HepG2 (cell line): ENCODE measurements around the gene BATF. TPM values are rescaled to one million over a fixed set of nuclear protein-coding genes. Genes with fewer than 3 reads are reported as not detected.

Experiments
- ATAC-seq: fragments of 200-7000 bp; cut with Tn5 transposase; 3 replicates; pipeline ENCODE4 v1.9.1; 2020; ENCODE audit warnings: mild to moderate bottlenecking, moderate library complexity
- BruUV-seq: library from RNA; stranded (reverse); fragments of 400-500 nt; replicated peaks from 2 replicates; lab custom pipeline; 2021; lab: Mats Ljungman, UMichigan
- CTCF ChIA-PET: fragments of 300-600 bp; formaldehyde crosslinking; extraction: SDS; loops from one replicate; lab custom pipeline; 2021; ENCODE audit warnings: low total read pairs, inconsistent platforms, low intra/inter-chr PET ratio; lab: Yijun Ruan, JAX
- POLR2A ChIA-PET: fragments of 350-600 bp; sonication (Branson Sonifier 250); formaldehyde crosslinking; loops from one replicate; lab custom pipeline; 2020; ENCODE audit warnings: antibody characterized with exemption, inconsistent platforms; lab: Yijun Ruan, JAX
- DNase-seq: peaks from one replicate; pipeline ENCODE4 v3.0.0-alpha.2; 2015; ENCODE audit warnings: low spot score
- FAIRE-seq: peaks from 3 replicates; lab custom pipeline; 2011; peaks lifted over from hg19 to GRCh38; lab: Jason Lieb, UNC
- H2AFZ ChIP-seq: one replicate; pipeline ENCODE4 v1.6.1; 2011; ENCODE audit warnings: low read length, inconsistent platforms
- H3K27ac ChIP-seq: fragments of 300-600 bp; 3 replicates; pipeline ENCODE4 v1.8.0; 2011; ENCODE audit warnings: mixed run types, mild to moderate bottlenecking, mixed read lengths, low read length, inconsistent platforms; ENCODE audit not compliant: insufficient read depth; ENCODE audit errors: extremely low read length
- H3K27me3 ChIP-seq, 2 experiments: fragments of 200-600 bp in 1 of 2; 2 replicates in 1 of 2; 3 replicates in 1 of 2; pipeline versions ENCODE4 v1.6.0 to v1.8.0; 2011; ENCODE audit warnings: low read length in 2 of 2, mild to moderate bottlenecking in 2 of 2, moderate library complexity in 2 of 2, inconsistent platforms in 1 of 2; ENCODE audit not compliant: insufficient read depth in 2 of 2, control insufficient read depth in 1 of 2
- H3K36me3 ChIP-seq, 2 experiments: fragments of 200-600 bp in 1 of 2; replicated peaks in 1 of 2; 2 replicates in 1 of 2; 3 replicates in 1 of 2; pipeline versions ENCODE4 v1.5.1 to v1.8.0; 2011; ENCODE audit warnings: low read length in 2 of 2, inconsistent platforms in 1 of 2; ENCODE audit not compliant: insufficient read depth in 2 of 2, control insufficient read depth in 1 of 2
- H3K4me1 ChIP-seq: 2 replicates; pipeline ENCODE4 v1.5.1; 2012; ENCODE audit warnings: low read length, inconsistent platforms; ENCODE audit not compliant: insufficient read depth
- H3K4me2 ChIP-seq: 2 replicates; pipeline ENCODE4 v1.6.0; 2011; ENCODE audit warnings: low read depth, low read length, inconsistent platforms
- H3K4me3 ChIP-seq, 3 experiments: fragments of 200-600 bp in 1 of 3; sonication (generic), shearing (Covaris generic) in 1 of 3; replicated peaks in 1 of 3; 2 replicates each; pipeline ENCODE4 v1.5.1; 2011 to 2016; ENCODE audit warnings: low read length in 3 of 3, inconsistent platforms in 2 of 3, low read depth in 2 of 3, mild to moderate bottlenecking in 2 of 3, control low read depth in 1 of 3, mixed read lengths in 1 of 3; ENCODE audit not compliant: insufficient read depth in 1 of 3
- H3K79me2 ChIP-seq: one replicate; pipeline ENCODE4 v1.6.1; 2011; ENCODE audit warnings: low read length, inconsistent platforms; ENCODE audit not compliant: insufficient read depth
- H3K9ac ChIP-seq: 2 replicates; pipeline ENCODE4 v1.6.0; 2011; ENCODE audit warnings: mild to moderate bottlenecking, low read depth, low read length, inconsistent platforms; ENCODE audit not compliant: insufficient read depth
- H3K9me3 ChIP-seq: 2 replicates; pipeline ENCODE4 v1.5.1; 2012; ENCODE audit warnings: mild to moderate bottlenecking, low read length
- H4K20me1 ChIP-seq: 2 replicates; pipeline ENCODE4 v1.6.0; 2011; ENCODE audit warnings: inconsistent platforms, mild to moderate bottlenecking, low read length, moderate library complexity; ENCODE audit not compliant: insufficient read depth
- FOSL2 ChIP-seq: sonication (generic); formaldehyde crosslinking; IDR thresholded peaks from 2 replicates; pipeline ENCODE4 v1.4.0; 2020; ENCODE audit warnings: missing genetic modification reagents
- GPN1 ChIP-seq: sonication (generic); formaldehyde crosslinking; IDR thresholded peaks from 2 replicates; pipeline ENCODE4 v1.5.1; 2020; ENCODE audit warnings: missing genetic modification reagents, borderline replicate concordance
- HMGXB4 ChIP-seq, 2 experiments: sonication (generic) in 1 of 2; formaldehyde crosslinking in 1 of 2; IDR thresholded peaks; 2 replicates each; pipeline versions ENCODE4 v1.4.0 to v1.6.1; 2018 to 2020; ENCODE audit warnings: missing genetic modification reagents in 2 of 2, borderline replicate concordance in 1 of 2, low read depth in 1 of 2, mild to moderate bottlenecking in 1 of 2, missing biosample characterization in 1 of 2
- IRF2 ChIP-seq: IDR thresholded peaks from 2 replicates; pipeline ENCODE4 v1.6.1; 2018; ENCODE audit warnings: missing genetic modification reagents, missing compliant biosample characterization
- JARID2 ChIP-seq: sonication (generic); formaldehyde crosslinking; IDR thresholded peaks from 2 replicates; pipeline ENCODE4 v1.8.1; 2023; ENCODE audit warnings: missing genetic modification reagents, inconsistent platforms; ENCODE audit not compliant: insufficient replicate concordance
- MAZ ChIP-seq, 2 experiments: sonication (generic) in 1 of 2; formaldehyde crosslinking in 1 of 2; IDR thresholded peaks; 2 replicates each; pipeline versions ENCODE4 v1.5.0 to v1.6.1; 2012 to 2020; ENCODE audit warnings: low read depth in 2 of 2, mild to moderate bottlenecking in 2 of 2, borderline replicate concordance in 1 of 2, improper control_type of control experiment in 1 of 2, low read length in 1 of 2, missing genetic modification reagents in 1 of 2, moderate library complexity in 1 of 2
- NR3C1 ChIP-seq: sonication (generic); formaldehyde crosslinking; IDR thresholded peaks from 2 replicates; pipeline ENCODE4 v1.4.0; 2020; ENCODE audit warnings: missing genetic modification reagents
- SOX6 ChIP-seq, 2 experiments: fragments of 450-650 bp in 1 of 2; sonication (generic) in 1 of 2; formaldehyde crosslinking in 1 of 2; IDR thresholded peaks; 2 replicates each; pipeline versions ENCODE4 v1.4.0 to v1.6.1; 2017 to 2020; ENCODE audit warnings: antibody characterized with exemption in 1 of 2, mild to moderate bottlenecking in 1 of 2, missing genetic modification reagents in 1 of 2
- ZNF501 ChIP-seq: sonication (generic); formaldehyde crosslinking; IDR thresholded peaks from 2 replicates; pipeline ENCODE4 v1.5.1; 2020; ENCODE audit warnings: mild to moderate bottlenecking, moderate library complexity, missing genetic modification reagents
- ZNF605 ChIP-seq: sonication (generic); formaldehyde crosslinking; IDR thresholded peaks from 2 replicates; pipeline ENCODE4 v1.8.0; 2022; ENCODE audit warnings: mild to moderate bottlenecking, missing genetic modification reagents
- ZSCAN9 ChIP-seq: IDR thresholded peaks from 2 replicates; pipeline ENCODE4 v1.6.1; 2016; ENCODE audit warnings: borderline replicate concordance
- WGBS: methylation state at CpG from one replicate; pipeline ENCODE4 v1.1.6; 2017; ENCODE audit warnings: low lambda C conversion rate; 5-methylcytosine and 5-hydroxymethylcytosine counted together
- in situ Hi-C: cut with HindIII; loops from 2 replicates; pipeline ENCODE4 v1.10.0; 2017; ENCODE audit warnings: low pct_unique_long_range_greater_than_20kb; ENCODE audit not compliant: extremely low pct_ligation_motif_present
- intact Hi-C: fragments of 100-400 bp; cut with micrococcal nuclease; formaldehyde crosslinking; loops from one replicate; pipeline ENCODE4 v1.10.0; 2022; ENCODE audit not compliant: unreplicated experiment
- polyA plus RNA-seq, 8 experiments: library from polyadenylated mRNA; depleted of rRNA in 3 of 8; stranded (reverse) in 7 of 8; unstranded in 1 of 8; fragments of >200 nt; fragmentation: Illumina TruSeq in 4 of 8; extraction: Trizol in 4 of 8; gene quantifications; 2 replicates each; pipeline versions ENCODE4 v1.2.1 to v1.2.3, GENCODE V29; 2011 to 2016; ENCODE audit warnings: low read depth in 4 of 8, missing spikeins in 1 of 8, mixed read lengths in 1 of 8; ENCODE audit not compliant: insufficient read depth in 1 of 8
- total RNA-seq, 5 experiments: library from RNA; depleted of rRNA; stranded (reverse); fragments of >200 nt; fragmentation: Illumina TruSeq; extraction: Trizol; gene quantifications; 2 replicates each; pipeline ENCODE4 v1.2.3, GENCODE V29; 2016; ENCODE audit warnings: low read depth in 1 of 5
- TF ChIP-seq, protein P1 (sequence below): sonication (generic); formaldehyde crosslinking; IDR thresholded peaks from 2 replicates; pipeline ENCODE4 v1.8.0; 2022; ENCODE audit warnings: mild to moderate bottlenecking, missing genetic modification reagents

BATF gene
- total and polyA plus RNA-seq, 2 of the 13 experiments (the other 11 are each of a cell fraction or from before 2014, with no cell fraction given): 0.22 to 0.37 TPM

DNA sequence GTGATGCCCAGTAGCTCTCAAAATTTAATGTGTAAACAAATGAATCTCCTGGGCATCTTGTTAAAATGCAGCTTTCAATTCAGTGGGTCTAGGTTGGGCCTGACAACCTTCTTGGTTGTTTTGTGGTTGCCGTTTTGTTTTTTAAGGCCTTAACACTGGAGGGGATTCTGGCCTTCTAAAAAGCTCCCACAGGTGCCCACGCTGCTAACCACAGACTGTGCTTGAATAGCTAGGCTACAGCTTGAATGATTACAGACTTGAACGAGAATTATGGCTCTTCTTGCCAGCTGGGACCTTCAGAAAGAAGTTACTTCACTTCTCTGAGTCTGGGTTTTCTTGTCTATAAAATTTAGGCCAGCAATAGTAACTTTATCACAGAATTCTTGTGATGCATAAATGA, 54.8 kb downstream of the BATF start:
- Histone ChIP-seq H3K4me3 (no peak overlapping the region), H3K79me2 (peaks cover 15% of the 10 kb centered on the region), H3K9me3 (no peaks in the 10 kb centered on the region), H3K27ac (no peak overlapping the region), H3K27me3 (peaks cover 0 to 2% of the 10 kb centered on the region in 2 experiments; a peak in 1 of 5 replicates), H3K9ac (no peak overlapping the region), H4K20me1 (no peaks in the 10 kb centered on the region), H3K36me3 (no peaks in the 10 kb centered on the region), H3K4me1 (peaks cover 38% of the 10 kb centered on the region), H2AFZ (no peak overlapping the region), H3K4me2 (peak overlapping the region; percentile 97)
- TF ChIP-seq GPN1: no peak
- TF ChIP-seq MAZ (IDR thresholded peaks at IDR 0.05; ENCODE audit: borderline replicate concordance, low read depth, low read length): no peak
- TF ChIP-seq MAZ (CRISPR knock-in tag; IDR thresholded peaks at IDR 0.05; ENCODE audit: low read depth): 0 out of 2 replicates have a peak, but pooled peaks have one; percentile 7
- intact Hi-C loops (loop anchor here (1.0 to 5.0 kb wide), 3 partner anchors 73 to 405 kb away; partner anchors contain the start of gene TGFB3), in situ Hi-C loops (loop anchor here (5.0 kb wide), 1 partner anchor 75 kb away; no protein-coding TSS in a partner anchor)
- DNase-seq (no peak), ATAC-seq (no peak), FAIRE-seq (no peak)
- CTCF ChIA-PET: interaction anchor here (1.3 to 4.4 kb wide), 2 partner anchors 72 to 76 kb away, joined by 4 to 123 read pairs; no protein-coding TSS in a partner anchor
- 19% methylated on average over 3 of the region's 3 CpGs for WGBS
- BruUV-seq: no TSS peak
- POLR2A ChIA-PET: interaction anchor here (0.8 to 6.1 kb wide), 9 partner anchors 16 to 111 kb away, joined by 3 to 127 read pairs (median 4); partner anchors contain the start of genes ERG28 and TTLL5

GRCh38 chr14:75577729-75578101, 55.4 kb downstream of the BATF start:
- H3K4me2 ChIP-seq: peak overlapping the region; percentile 97
- peak overlapping the region; percentile 60 for H3K27ac ChIP-seq
- BruUV-seq: no TSS peak
- H3K4me1 ChIP-seq: peaks cover 44% of the 10 kb centered on the region
- H3K9me3 ChIP-seq: no peaks in the 10 kb centered on the region
- 0% methylated on average over 7 of the region's 16 CpGs for WGBS
- ChIA-PET POLR2A (interaction anchor here (0.8 to 6.1 kb wide), 10 partner anchors 17 to 110 kb away, joined by 3 to 127 read pairs (median 4); partner anchors contain the start of genes ERG28 and TTLL5), CTCF (interaction anchor here (1.3 to 4.4 kb wide), 2 partner anchors 72 to 75 kb away, joined by 4 to 123 read pairs; no protein-coding TSS in a partner anchor)
- intact Hi-C loops (loop anchor here (1.0 to 5.0 kb wide), 3 partner anchors 73 to 405 kb away; partner anchors contain the start of gene TGFB3), in situ Hi-C loops (loop anchor here (5.0 kb wide), 1 partner anchor 75 kb away; no protein-coding TSS in a partner anchor)
- peak overlapping the region; percentile 88 for H2AFZ ChIP-seq
- H4K20me1 ChIP-seq: no peaks in the 10 kb centered on the region
- peak; percentile 93 for FAIRE-seq
- H3K27me3 ChIP-seq: no peaks in the 10 kb centered on the region; a peak in 1 of 5 replicates
- no peaks in the 10 kb centered on the region for H3K36me3 ChIP-seq
- DNase-seq: peak; percentile 73
- peak overlapping the region; percentile 64 to 91 (median 82) for H3K4me3 ChIP-seq
- H3K9ac ChIP-seq: peak overlapping the region; percentile 62
- ATAC-seq: peak; percentile 82
- peaks cover 15% of the 10 kb centered on the region for H3K79me2 ChIP-seq
- TF ChIP-seq ZNF605 (CRISPR knock-in tag): peak; percentile 43; the same call in 1 of the 2 replicates
- no peak for TF ChIP-seq NR3C1
- no peak for TF ChIP-seq SOX6 (IDR thresholded peaks at IDR 0.05)
- peak; percentile 39; the same call in 1 of the 2 replicates for TF ChIP-seq SOX6 (CRISPR knock-in tag; IDR thresholded peaks at IDR 0.05)
- peak; percentile 64 for TF ChIP-seq ZNF501 (CRISPR knock-in tag)
- TF ChIP-seq JARID2 (CRISPR knock-in tag): no peak
- TF ChIP-seq HMGXB4 (CRISPR knock-in tag; IDR thresholded peaks at IDR 0.05; ENCODE audit: borderline replicate concordance in 1 of 2, low read depth in 1 of 2): peak in 1 of 2 experiments; percentile 87; a peak in 1 of 4 replicates
- TF ChIP-seq FOSL2: peak; percentile 36; the same call in 1 of the 2 replicates
- 0 out of 2 replicates have a peak, but pooled peaks have one; percentile 20 for TF ChIP-seq IRF2 (CRISPR knock-in tag)
- TF ChIP-seq ZSCAN9 (CRISPR knock-in tag): peak; percentile 26; the same call in 1 of the 2 replicates
- TF ChIP-seq, protein P1, sequence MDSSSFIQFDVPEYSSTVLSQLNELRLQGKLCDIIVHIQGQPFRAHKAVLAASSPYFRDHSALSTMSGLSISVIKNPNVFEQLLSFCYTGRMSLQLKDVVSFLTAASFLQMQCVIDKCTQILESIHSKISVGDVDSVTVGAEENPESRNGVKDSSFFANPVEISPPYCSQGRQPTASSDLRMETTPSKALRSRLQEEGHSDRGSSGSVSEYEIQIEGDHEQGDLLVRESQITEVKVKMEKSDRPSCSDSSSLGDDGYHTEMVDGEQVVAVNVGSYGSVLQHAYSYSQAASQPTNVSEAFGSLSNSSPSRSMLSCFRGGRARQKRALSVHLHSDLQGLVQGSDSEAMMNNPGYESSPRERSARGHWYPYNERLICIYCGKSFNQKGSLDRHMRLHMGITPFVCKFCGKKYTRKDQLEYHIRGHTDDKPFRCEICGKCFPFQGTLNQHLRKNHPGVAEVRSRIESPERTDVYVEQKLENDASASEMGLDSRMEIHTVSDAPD (CRISPR knock-in tag): 0 out of 2 replicates have a peak, but pooled peaks have one; percentile 22
